ENCODE measurements around the gene SGCB. TPM values are rescaled to one million over a fixed set of nuclear protein-coding genes. Genes with fewer than 3 reads are reported as not detected.
"Not testable (repeated sequence)": the region's sequence is repeated elsewhere in the genome, so short reads cannot be mapped to it uniquely, and the experiment has no call there.

SGCB gene, protein sequence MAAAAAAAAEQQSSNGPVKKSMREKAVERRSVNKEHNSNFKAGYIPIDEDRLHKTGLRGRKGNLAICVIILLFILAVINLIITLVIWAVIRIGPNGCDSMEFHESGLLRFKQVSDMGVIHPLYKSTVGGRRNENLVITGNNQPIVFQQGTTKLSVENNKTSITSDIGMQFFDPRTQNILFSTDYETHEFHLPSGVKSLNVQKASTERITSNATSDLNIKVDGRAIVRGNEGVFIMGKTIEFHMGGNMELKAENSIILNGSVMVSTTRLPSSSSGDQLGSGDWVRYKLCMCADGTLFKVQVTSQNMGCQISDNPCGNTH
- 33.8 and 51.8 TPM in 2 replicates for total RNA-seq (ENCODE audit: low replicate concordance)

DNA sequence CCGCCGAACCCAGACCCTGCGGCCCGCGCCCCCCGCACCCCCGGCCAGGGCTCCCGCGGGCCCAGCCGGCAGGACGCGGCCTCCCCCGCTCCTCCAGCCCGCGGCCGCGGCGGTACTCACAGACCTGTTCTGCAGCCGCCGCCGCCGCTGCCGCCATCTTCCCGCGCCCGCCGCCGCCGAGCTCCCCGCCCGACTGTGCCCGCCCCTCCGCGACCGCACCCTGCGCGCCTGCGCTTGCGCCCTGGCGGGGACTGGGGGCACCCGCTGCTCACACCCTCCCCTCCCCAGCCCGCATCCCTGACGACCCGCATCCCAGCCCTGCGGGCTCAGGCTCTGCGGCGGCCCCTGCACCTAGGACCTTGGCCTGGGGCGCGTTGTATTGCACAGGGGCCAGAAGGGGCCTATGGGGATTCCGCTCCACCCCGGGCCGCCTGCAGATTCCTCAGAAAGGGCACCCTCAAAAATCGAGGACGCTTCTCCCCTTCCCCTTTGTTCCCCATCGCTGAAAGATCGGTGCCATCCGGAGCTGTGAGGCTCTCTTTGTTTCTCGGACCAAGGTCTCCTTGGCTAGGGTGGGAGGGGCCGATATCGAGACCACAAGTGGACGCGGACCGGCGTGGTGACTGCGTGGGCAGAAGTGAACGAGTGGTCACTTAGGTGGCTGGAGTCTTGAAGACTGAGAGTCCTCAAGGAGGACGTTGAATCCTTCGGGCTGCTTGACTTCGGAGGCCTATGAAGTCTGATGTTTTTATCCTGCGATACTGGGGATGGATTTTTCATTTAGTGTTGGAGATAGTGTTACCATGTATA lies at the start of gene SGCB:
Gene SGCB, minus strand, starts transcription at position 197 of the 810 bp plus-strand sequence. Its CDS starts 40 bp downstream, at position 157.
- Mint-ChIP-seq H3K36me3 (peaks cover 19% of the 10 kb centered on the region), H3K9me3 (no peaks in the 10 kb centered on the region), H3K4me1 (peaks cover 27% of the 10 kb centered on the region), H3K4me3 (peak within 1 kb of the TSS; percentile 93), H3K27ac (peak within 1 kb of the TSS; percentile 98), H3K27me3 (ENCODE audit: insufficient read depth, low read depth) (peaks cover 2% of the 10 kb centered on the region)
- H3K27ac ChIP-seq, result peak within 1 kb of the TSS; percentile 40
- peaks cover 40% of the 10 kb centered on the region for H3K4me1 ChIP-seq
- H3K4me3 ChIP-seq, result peak within 1 kb of the TSS; percentile 89
- H3K9ac ChIP-seq, result peak within 1 kb of the TSS; percentile 73
- H3K27me3 ChIP-seq, result peaks cover 15% of the 10 kb centered on the region
- H4K20me1 ChIP-seq (ENCODE audit: low read depth), result peaks cover 29% of the 10 kb centered on the region
- TF ChIP-seq EZH2phosphoT487 (IDR thresholded peaks at IDR 0.05), result no peak
- H3K4me2 ChIP-seq, result peak within 1 kb of the TSS; percentile 96
- peaks cover 3% of the 10 kb centered on the region for H3F3A ChIP-seq (ENCODE audit: low read depth)
- H3K9me3 ChIP-seq (ENCODE audit: low read depth), result no peaks in the 10 kb centered on the region
- H3K79me2 ChIP-seq (ENCODE audit: low read depth), result peaks cover 53% of the 10 kb centered on the region
- DNase-seq (ENCODE audit: low spot score), result peak; percentile 85
- H3K36me3 ChIP-seq, result no peaks in the 10 kb centered on the region
- peak within 1 kb of the TSS; percentile 87 for H2AFZ ChIP-seq (replicated peaks)

DNA sequence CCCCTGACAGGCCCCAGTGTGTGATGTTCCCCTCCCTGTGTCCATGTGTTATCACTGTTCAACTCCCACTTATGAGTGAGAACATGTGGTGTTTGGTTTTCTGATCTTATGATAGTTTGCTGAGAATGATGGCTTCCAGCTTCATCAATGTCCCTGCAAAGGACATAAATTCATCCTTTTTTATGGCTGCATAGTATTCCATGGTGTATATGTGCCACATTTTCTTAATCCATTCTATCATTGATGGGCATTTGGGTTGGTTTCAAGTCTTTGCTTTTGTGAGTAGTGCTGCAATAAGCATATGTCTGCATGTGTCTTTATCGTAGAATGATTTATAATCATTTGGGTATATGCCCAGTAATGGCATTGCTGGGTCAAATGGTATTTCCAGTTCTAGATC lies 48.3 kb upstream of the SGCB start:
- not testable (repeated sequence) for H3K4me2 ChIP-seq

DNA sequence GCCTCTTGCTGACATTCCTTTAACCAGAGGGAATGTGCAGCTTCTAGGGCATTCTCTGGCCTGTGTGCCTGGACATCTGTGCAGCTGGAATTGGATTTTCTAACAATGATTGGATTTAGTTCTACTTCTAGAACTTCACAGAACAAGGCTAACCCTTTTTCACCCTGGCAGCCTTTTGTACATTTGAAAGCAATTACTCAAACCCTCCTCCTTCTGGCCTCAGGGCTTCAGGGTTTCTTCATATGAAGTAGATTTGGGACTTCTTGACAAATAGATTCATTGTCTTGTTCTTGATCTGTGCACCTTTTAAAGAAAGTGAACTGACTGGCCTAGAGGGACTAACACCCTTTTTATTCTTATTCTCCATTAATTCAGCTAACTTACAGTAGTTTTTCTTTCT lies 43.1 kb upstream of the SGCB start:
- Mint-ChIP-seq H3K4me1 (peaks cover 5% of the 10 kb centered on the region), H3K27ac (no peak overlapping the region), H3K27me3 (ENCODE audit: insufficient read depth, low read depth) (peaks cover 7% of the 10 kb centered on the region), H3K4me3 (no peak overlapping the region), H3K9me3 (peaks cover 1% of the 10 kb centered on the region), H3K36me3 (no peaks in the 10 kb centered on the region)
- no peak for DNase-seq (ENCODE audit: low spot score)
- H3K4me1 ChIP-seq, result peaks cover 21% of the 10 kb centered on the region
- H4K20me1 ChIP-seq (ENCODE audit: low read depth), result no peaks in the 10 kb centered on the region
- TF ChIP-seq EZH2 (IDR thresholded peaks at IDR 0.05), result no peak
- H3F3A ChIP-seq (ENCODE audit: low read depth), result no peaks in the 10 kb centered on the region
- H3K79me2 ChIP-seq (ENCODE audit: low read depth), result no peaks in the 10 kb centered on the region
- H3K9ac ChIP-seq, result no peak overlapping the region
- H3K4me2 ChIP-seq, result no peak overlapping the region
- no peaks in the 10 kb centered on the region for H3K9me3 ChIP-seq (ENCODE audit: low read depth)
- no peak overlapping the region for H2AFZ ChIP-seq (replicated peaks)
- no peak overlapping the region for H3K27ac ChIP-seq
- no peaks in the 10 kb centered on the region for H3K36me3 ChIP-seq
- H3K27me3 ChIP-seq, result peaks cover 20% of the 10 kb centered on the region
- H3K4me3 ChIP-seq, result no peak overlapping the region

More for the DNA sequence above, 48.3 kb upstream of the SGCB start:
- H4K20me1 ChIP-seq (ENCODE audit: low read depth); H3K4me3 Mint-ChIP-seq; H3K36me3 ChIP-seq; H2AFZ ChIP-seq (replicated peaks); H3K36me3 Mint-ChIP-seq; DNase-seq (ENCODE audit: low spot score); H3K79me2 ChIP-seq (ENCODE audit: low read depth); H3K27me3 ChIP-seq; H3K4me1 ChIP-seq; H3K4me3 ChIP-seq; H3F3A ChIP-seq (ENCODE audit: low read depth); H3K9ac ChIP-seq; H3K27ac Mint-ChIP-seq; H3K9me3 ChIP-seq (ENCODE audit: low read depth); H3K27ac ChIP-seq; H3K4me1 Mint-ChIP-seq: not testable (repeated sequence)
- Mint-ChIP-seq H3K27me3 (ENCODE audit: insufficient read depth, low read depth) (peaks cover 11% of the 10 kb centered on the region), H3K9me3 (peaks cover 24% of the 10 kb centered on the region)

DNA sequence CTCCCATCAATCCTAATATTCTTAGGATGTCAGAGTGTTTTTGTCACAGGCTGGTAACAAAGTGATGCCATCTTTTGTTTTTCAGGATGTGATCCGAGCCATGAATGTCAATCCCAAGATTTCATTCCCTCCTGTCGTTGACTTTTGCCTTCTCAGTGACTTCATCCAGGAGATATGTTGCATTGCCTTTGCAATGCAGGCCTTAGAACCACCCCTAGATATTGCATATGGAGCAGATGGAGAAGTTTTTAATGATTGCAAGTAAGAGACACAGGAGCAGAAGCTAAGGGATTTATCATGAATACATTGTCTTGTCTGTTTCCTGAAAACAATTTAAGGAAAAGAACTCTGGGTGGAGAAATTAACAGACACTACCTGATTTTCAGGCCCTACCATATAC lies 41.6 kb upstream of the SGCB start:
- H2AFZ ChIP-seq (replicated peaks), result no peak overlapping the region
- no peaks in the 10 kb centered on the region for H4K20me1 ChIP-seq (ENCODE audit: low read depth)
- H3K9me3 ChIP-seq (ENCODE audit: low read depth), result no peaks in the 10 kb centered on the region
- peaks cover 21% of the 10 kb centered on the region for H3K4me1 ChIP-seq
- no peak for DNase-seq (ENCODE audit: low spot score)
- Mint-ChIP-seq H3K27me3 (ENCODE audit: insufficient read depth, low read depth) (peaks cover 5% of the 10 kb centered on the region), H3K36me3 (no peaks in the 10 kb centered on the region), H3K4me3 (no peak overlapping the region), H3K4me1 (peaks cover 7% of the 10 kb centered on the region), H3K9me3 (no peaks in the 10 kb centered on the region), H3K27ac (no peak overlapping the region)
- no peak overlapping the region for H3K9ac ChIP-seq
- H3F3A ChIP-seq (ENCODE audit: low read depth), result no peaks in the 10 kb centered on the region
- H3K4me3 ChIP-seq, result no peak overlapping the region
- H3K36me3 ChIP-seq, result no peaks in the 10 kb centered on the region
- no peak for TF ChIP-seq EZH2phosphoT487 (IDR thresholded peaks at IDR 0.05)
- TF ChIP-seq, protein P1, sequence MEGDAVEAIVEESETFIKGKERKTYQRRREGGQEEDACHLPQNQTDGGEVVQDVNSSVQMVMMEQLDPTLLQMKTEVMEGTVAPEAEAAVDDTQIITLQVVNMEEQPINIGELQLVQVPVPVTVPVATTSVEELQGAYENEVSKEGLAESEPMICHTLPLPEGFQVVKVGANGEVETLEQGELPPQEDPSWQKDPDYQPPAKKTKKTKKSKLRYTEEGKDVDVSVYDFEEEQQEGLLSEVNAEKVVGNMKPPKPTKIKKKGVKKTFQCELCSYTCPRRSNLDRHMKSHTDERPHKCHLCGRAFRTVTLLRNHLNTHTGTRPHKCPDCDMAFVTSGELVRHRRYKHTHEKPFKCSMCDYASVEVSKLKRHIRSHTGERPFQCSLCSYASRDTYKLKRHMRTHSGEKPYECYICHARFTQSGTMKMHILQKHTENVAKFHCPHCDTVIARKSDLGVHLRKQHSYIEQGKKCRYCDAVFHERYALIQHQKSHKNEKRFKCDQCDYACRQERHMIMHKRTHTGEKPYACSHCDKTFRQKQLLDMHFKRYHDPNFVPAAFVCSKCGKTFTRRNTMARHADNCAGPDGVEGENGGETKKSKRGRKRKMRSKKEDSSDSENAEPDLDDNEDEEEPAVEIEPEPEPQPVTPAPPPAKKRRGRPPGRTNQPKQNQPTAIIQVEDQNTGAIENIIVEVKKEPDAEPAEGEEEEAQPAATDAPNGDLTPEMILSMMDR (IDR thresholded peaks at IDR 0.05), result no peak
- TF ChIP-seq EZH2 (IDR thresholded peaks at IDR 0.05), result no peak
- H3K27ac ChIP-seq, result no peak overlapping the region
- H3K4me2 ChIP-seq, result no peak overlapping the region
- peaks cover 35% of the 10 kb centered on the region for H3K27me3 ChIP-seq
- H3K79me2 ChIP-seq (ENCODE audit: low read depth), result no peaks in the 10 kb centered on the region

Measured in neural progenitor cell (in vitro differentiated cells).